Naive thymus-derived CD4-positive, alpha-beta T cell (primary cell): ENCODE results near the gene TMEM138. TPM values are rescaled to one million over a fixed set of nuclear protein-coding genes. Genes with fewer than 3 reads are reported as not detected.

Experiments
- ATAC-seq: fragments of 150-1000 bp; cut with Tn5 transposase; 2 replicates; pipeline ENCODE4 v1.10.0; 2021; ENCODE audit warnings: mild to moderate bottlenecking, moderate library complexity
- CTCF ChIA-PET: fragments of 350-600 bp; sonication (Branson Sonifier 250); formaldehyde crosslinking; loops from one replicate; lab custom pipeline; 2021; ENCODE audit warnings: antibody characterized with exemption; lab: Charles Lee
- POLR2A ChIA-PET: fragments of 350-600 bp; sonication (Branson Sonifier 250); formaldehyde crosslinking; loops from one replicate; lab custom pipeline; 2021; ENCODE audit warnings: antibody characterized with exemption, inconsistent platforms; lab: Charles Lee
- DNase-seq, 9 donors: peaks; one replicate each; pipeline versions ENCODE4 v3.0.0 to v3.0.0-alpha.2; 2020 to 2022; ENCODE audit warnings: mixed read lengths in 1 of 9
- H3K27ac ChIP-seq: one replicate; pipeline ENCODE4 v1.7.0; 2013; ENCODE audit warnings: mild to moderate bottlenecking, low read depth, low read length, moderate library complexity
- H3K27me3 ChIP-seq, 2 donors: one replicate each; pipeline ENCODE4 v1.7.0; 2013; ENCODE audit warnings: low read length in 2 of 2, mild to moderate bottlenecking in 2 of 2, moderate library complexity in 2 of 2; ENCODE audit not compliant: control insufficient read depth in 2 of 2, insufficient read depth in 2 of 2
- H3K36me3 ChIP-seq, 3 experiments: 1 replicate in 2 of 3; 2 replicates in 1 of 3; pipeline ENCODE4 v1.7.0; 2013; ENCODE audit warnings: low read length in 3 of 3, mild to moderate bottlenecking in 3 of 3, moderate library complexity in 1 of 3; ENCODE audit not compliant: insufficient read depth in 3 of 3, control insufficient read depth in 2 of 3
- H3K4me1 ChIP-seq, 2 donors: one replicate each; pipeline ENCODE4 v1.7.0; 2013; ENCODE audit warnings: low read length in 2 of 2, mild to moderate bottlenecking in 2 of 2, moderate library complexity in 1 of 2; ENCODE audit not compliant: control insufficient read depth in 2 of 2, insufficient read depth in 2 of 2
- H3K4me3 ChIP-seq: 2 replicates; pipeline ENCODE4 v1.7.0; 2013; ENCODE audit warnings: mild to moderate bottlenecking, low read length
- H3K9me3 ChIP-seq, 3 experiments: 1 replicate in 2 of 3; 2 replicates in 1 of 3; pipeline ENCODE4 v1.7.0; 2013; ENCODE audit warnings: low read length in 3 of 3; ENCODE audit not compliant: control insufficient read depth in 2 of 3
- H3K27ac Mint-ChIP-seq, 9 donors: one replicate each; pipeline ENCODE4 v1.8.0; 2020 to 2022; ENCODE audit warnings: mixed read lengths in 9 of 9, mild to moderate bottlenecking in 8 of 9, moderate library complexity in 5 of 9, inconsistent platforms in 2 of 9
- H3K27me3 Mint-ChIP-seq, 5 donors: one replicate each; pipeline ENCODE4 v1.8.0; 2021 to 2022; ENCODE audit warnings: mixed read lengths in 5 of 5, mild to moderate bottlenecking in 1 of 5
- H3K36me3 Mint-ChIP-seq, 5 donors: one replicate each; pipeline ENCODE4 v1.8.0; 2020 to 2022; ENCODE audit warnings: mixed read lengths in 5 of 5, mild to moderate bottlenecking in 3 of 5, inconsistent platforms in 1 of 5
- H3K4me1 Mint-ChIP-seq, 7 donors: one replicate each; pipeline ENCODE4 v1.8.0; 2020 to 2022; ENCODE audit warnings: mixed read lengths in 7 of 7, mild to moderate bottlenecking in 3 of 7, inconsistent platforms in 1 of 7
- H3K4me3 Mint-ChIP-seq, 10 donors: one replicate each; pipeline ENCODE4 v1.8.0; 2020 to 2022; ENCODE audit warnings: mild to moderate bottlenecking in 10 of 10, mixed read lengths in 10 of 10, moderate library complexity in 6 of 10, inconsistent platforms in 2 of 10
- H3K9me3 Mint-ChIP-seq, 11 donors: one replicate each; pipeline ENCODE4 v1.8.0; 2020 to 2022; ENCODE audit warnings: mixed read lengths in 11 of 11, mild to moderate bottlenecking in 4 of 11, inconsistent platforms in 1 of 11, moderate library complexity in 1 of 11
- intact Hi-C, 2 donors: fragments of 100-400 bp; cut with micrococcal nuclease; formaldehyde crosslinking; loops; one replicate each; pipeline ENCODE4 v1.15.1; 2023
- polyA plus RNA-seq, 2 donors: library from polyadenylated mRNA; unstranded; fragments of 300-500 nt; fragmentation: Illumina TruSeq; gene quantifications; one replicate each; pipeline ENCODE4 v1.2.3, GENCODE V29; 2021
- total RNA-seq, 6 experiments: library from RNA in 5 of 6; stranded (reverse) in 5 of 6; gene quantifications; 1 replicate in 5 of 6; 2 replicates in 1 of 6; pipeline ENCODE4 v1.2.3 and lab custom pipeline; 2021 to 2026

The TMEM138 gene
- total and polyA plus RNA-seq, 7 experiments from 2014 or later: 42.9 to 65.1 (median 55.6) TPM

GRCh38 chr11:61415381-61415780, 53.2 kb downstream of the TMEM138 start:
- Histone ChIP-seq H3K9me3 (no peaks in the 10 kb centered on the region), H3K36me3 (peaks cover 30 to 98% (median 47%) of the 10 kb centered on the region in 3 experiments), H3K27ac (no peak overlapping the region), H3K4me1 (no peaks in the 10 kb centered on the region), H3K27me3 (no peaks in the 10 kb centered on the region), H3K4me3 (no peak overlapping the region)
- ChIA-PET CTCF (no interaction called here), POLR2A (no interaction called here)
- intact Hi-C loops: no loop called here
- ATAC-seq: no peak
- H3K27me3 Mint-ChIP-seq: no peaks in the 10 kb centered on the region
- no peaks in the 10 kb centered on the region for H3K9me3 Mint-ChIP-seq
- peak overlapping the region in 1 of 10 donors; percentile 15 for H3K4me3 Mint-ChIP-seq
- peak overlapping the region in 3 of 9 donors; percentile 31 to 61 (median 41) for H3K27ac Mint-ChIP-seq
- H3K36me3 Mint-ChIP-seq: peaks cover 17 to 63% (median 42%) of the 10 kb centered on the region in 5 donors
- peaks cover 18 to 58% (median 31%) of the 10 kb centered on the region in 7 donors for H3K4me1 Mint-ChIP-seq
- no peak for DNase-seq

- no peak for DNase-seq
- H3K9me3 ChIP-seq: no peaks in the 10 kb centered on the region
- H3K27ac Mint-ChIP-seq: peak overlapping the region in 2 of 9 donors; percentile 3 to 28
- ATAC-seq: no peak
- no peak overlapping the region for H3K4me3 ChIP-seq
- H3K36me3 Mint-ChIP-seq: peaks cover 12 to 58% (median 32%) of the 10 kb centered on the region in 5 donors
- no peak overlapping the region for H3K27ac ChIP-seq
- peaks cover 25 to 61% (median 44%) of the 10 kb centered on the region in 7 donors for H3K4me1 Mint-ChIP-seq
- H3K27me3 Mint-ChIP-seq: no peaks in the 10 kb centered on the region
- no peak overlapping the region for H3K4me3 Mint-ChIP-seq
- peaks cover 0 to 5% of the 10 kb centered on the region in 2 donors for H3K4me1 ChIP-seq
- no peaks in the 10 kb centered on the region for H3K9me3 Mint-ChIP-seq
- ChIA-PET CTCF (no interaction called here), POLR2A (interaction anchor here (1.0 kb wide), 1 partner anchor 13 kb away, joined by 4 read pairs; the partner anchor contains the start of genes CPSF7 and SDHAF2)
- peaks cover 26 to 98% (median 32%) of the 10 kb centered on the region in 3 experiments for H3K36me3 ChIP-seq
- intact Hi-C loops: no loop called here
- no peaks in the 10 kb centered on the region for H3K27me3 ChIP-seq
Measured at GRCh38 chr11:61416941-61417340, 54.8 kb downstream of the TMEM138 start.

GRCh38 chr11:61417670-61418069, 55.5 kb downstream of the TMEM138 start:
- Mint-ChIP-seq H3K9me3 (no peaks in the 10 kb centered on the region), H3K27ac (peak overlapping the region in 5 of 9 donors; percentile 12 to 57 (median 28)), H3K36me3 (peaks cover 12 to 58% (median 31%) of the 10 kb centered on the region in 5 donors), H3K4me1 (peaks cover 25 to 68% (median 52%) of the 10 kb centered on the region in 7 donors), H3K27me3 (no peaks in the 10 kb centered on the region), H3K4me3 (peak overlapping the region in 1 of 10 donors; percentile 12)
- ATAC-seq (peak; percentile 86), DNase-seq (no peak)
- Histone ChIP-seq H3K4me1 (peaks cover 0 to 5% of the 10 kb centered on the region in 2 donors), H3K27me3 (no peaks in the 10 kb centered on the region), H3K27ac (peak overlapping the region; percentile 11), H3K4me3 (no peak overlapping the region), H3K9me3 (no peaks in the 10 kb centered on the region), H3K36me3 (peaks cover 24 to 97% (median 32%) of the 10 kb centered on the region in 3 experiments)
- ChIA-PET POLR2A (interaction anchor here (0.7 to 1.0 kb wide), 2 partner anchors 12 to 258 kb away, joined by 4 to 5 read pairs; partner anchors contain the start of genes CPSF7 and SDHAF2), CTCF (no interaction called here)
- intact Hi-C loops: no loop called here

GRCh38 chr11:61418136-61418535, 56.0 kb downstream of the TMEM138 start:
- H3K9me3 Mint-ChIP-seq: no peaks in the 10 kb centered on the region
- H3K27ac Mint-ChIP-seq: peak overlapping the region in 3 of 9 donors; percentile 12 to 57 (median 46)
- no peak for DNase-seq
- no peaks in the 10 kb centered on the region for H3K9me3 ChIP-seq
- peaks cover 25 to 71% (median 54%) of the 10 kb centered on the region in 7 donors for H3K4me1 Mint-ChIP-seq
- peak overlapping the region; percentile 11 for H3K27ac ChIP-seq
- no peaks in the 10 kb centered on the region for H3K27me3 ChIP-seq
- no peaks in the 10 kb centered on the region for H3K27me3 Mint-ChIP-seq
- ATAC-seq: peak; percentile 39
- ChIA-PET CTCF (interaction anchor here (0.6 kb wide), 1 partner anchor 11 kb away, joined by 4 read pairs; the partner anchor contains the start of genes CPSF7 and SDHAF2), POLR2A (interaction anchor here (1.0 kb wide), 1 partner anchor 12 kb away, joined by 4 read pairs; the partner anchor contains the start of genes CPSF7 and SDHAF2)
- no peak overlapping the region for H3K4me3 ChIP-seq
- H3K4me3 Mint-ChIP-seq: no peak overlapping the region
- intact Hi-C loops: no loop called here
- H3K36me3 ChIP-seq: peaks cover 21 to 93% (median 32%) of the 10 kb centered on the region in 3 experiments
- H3K4me1 ChIP-seq: peaks cover 0 to 5% of the 10 kb centered on the region in 2 donors
- peaks cover 12 to 58% (median 31%) of the 10 kb centered on the region in 5 donors for H3K36me3 Mint-ChIP-seq

Other genes with a start within 250 kb of the TMEM138 start
- 10 to 100 TPM in 1 of 5 experiments, 1 to 10 TPM in 4; 4.1 to 12.0 (median 7.9) TPM for gene VPS37C, start 200.9 kb upstream of the TMEM138 start, total RNA-seq
- under 1 TPM; 0.31 to 0.82 TPM for gene VPS37C, start 200.9 kb upstream of the TMEM138 start, polyA plus RNA-seq
- under 1 TPM in 1 of 5 experiments, not detected in 4; 0.83 TPM for gene PGA3, start 158.9 kb upstream of the TMEM138 start, total RNA-seq
- gene PGA3, start 158.9 kb upstream of the TMEM138 start, polyA plus RNA-seq: not detected
- gene PGA4, start 140.0 kb upstream of the TMEM138 start, total RNA-seq: 1 to 10 TPM in 1 of 5 experiments, not detected in 4; 1.9 TPM
- gene PGA4, start 140.0 kb upstream of the TMEM138 start, polyA plus RNA-seq: not detected
- gene PGA5, start 121.2 kb upstream of the TMEM138 start, total RNA-seq: not detected
- gene PGA5, start 121.2 kb upstream of the TMEM138 start, polyA plus RNA-seq: not detected
- gene VWCE, start 67.1 kb upstream of the TMEM138 start, total RNA-seq: 1 to 10 TPM in 1 of 5 experiments, under 1 TPM in 4; 0.16 to 3.8 (median 0.49) TPM
- gene VWCE, start 67.1 kb upstream of the TMEM138 start, polyA plus RNA-seq: not detected
- gene DDB1, start 29.3 kb upstream of the TMEM138 start, total RNA-seq: 100 to 1,000 TPM; 153 to 213 (median 160) TPM
- 100 to 1,000 TPM; 113 to 125 TPM for gene DDB1, start 29.3 kb upstream of the TMEM138 start, polyA plus RNA-seq
- gene TKFC, start 29.1 kb upstream of the TMEM138 start, total RNA-seq: 10 to 100 TPM; 36.9 to 59.9 (median 43.3) TPM
- 10 to 100 TPM; 24.6 to 30.0 TPM for gene TKFC, start 29.1 kb upstream of the TMEM138 start, polyA plus RNA-seq
- 10 to 100 TPM; 37.9 to 47.6 (median 44.2) TPM for gene CYB561A3, start 492 bp upstream of the TMEM138 start, total RNA-seq
- gene CYB561A3, start 492 bp upstream of the TMEM138 start, polyA plus RNA-seq: 10 to 100 TPM; 62.7 to 73.8 TPM
- 10 to 100 TPM in 2 of 5 experiments, 1 to 10 TPM in 3; 4.7 to 17.2 (median 9.2) TPM for gene TMEM216, start 30.2 kb downstream of the TMEM138 start, total RNA-seq
- gene TMEM216, start 30.2 kb downstream of the TMEM138 start, polyA plus RNA-seq: 10 to 100 TPM; 34.7 to 35.8 TPM
- gene CPSF7, start 67.6 kb downstream of the TMEM138 start, total RNA-seq: 100 to 1,000 TPM in 4 of 5 experiments, 10 to 100 TPM in 1; 96.0 to 174 (median 113) TPM
- gene CPSF7, start 67.6 kb downstream of the TMEM138 start, polyA plus RNA-seq: 10 to 100 TPM; 27.5 to 35.3 TPM
- gene SDHAF2, start 67.8 kb downstream of the TMEM138 start, total RNA-seq: 10 to 100 TPM; 36.1 to 56.6 (median 48.2) TPM
- 100 to 1,000 TPM; 100 to 116 TPM for gene SDHAF2, start 67.8 kb downstream of the TMEM138 start, polyA plus RNA-seq
- not detected for gene LRRC10B, start 146.4 kb downstream of the TMEM138 start, total RNA-seq
- not detected for gene LRRC10B, start 146.4 kb downstream of the TMEM138 start, polyA plus RNA-seq
- gene SYT7, start 218.7 kb downstream of the TMEM138 start, total RNA-seq: under 1 TPM in 2 of 5 experiments, not detected in 3; 0.08 to 0.44 TPM
- not detected for gene SYT7, start 218.7 kb downstream of the TMEM138 start, polyA plus RNA-seq